Kidney epithelial cell (primary cell): ENCODE results near the gene WAC. TPM values are rescaled to one million over a fixed set of nuclear protein-coding genes. Genes with fewer than 3 reads are reported as not detected.
"Not testable (repeated sequence)": the region's sequence is repeated elsewhere in the genome, so short reads cannot be mapped to it uniquely, and the experiment has no call there.

Source experiments
- DNase-seq: peaks from one replicate; pipeline ENCODE4 v3.0.0-alpha.2; 2010; ENCODE audit warnings: low read depth
- H3K27me3 ChIP-seq: 2 replicates; pipeline ENCODE4 v1.6.0; 2011; ENCODE audit warnings: low read length; ENCODE audit not compliant: control insufficient read depth, insufficient read depth
- H3K36me3 ChIP-seq: 2 replicates; pipeline ENCODE4 v1.5.1; 2011; ENCODE audit warnings: low read length; ENCODE audit not compliant: control insufficient read depth, insufficient read depth
- H3K4me3 ChIP-seq: 2 replicates; pipeline ENCODE4 v1.5.1; 2011; ENCODE audit warnings: low read depth, mild to moderate bottlenecking, control low read depth, low read length
- CTCF ChIP-seq: IDR thresholded peaks from 2 replicates; pipeline ENCODE4 v1.5.1; 2011; ENCODE audit warnings: mild to moderate bottlenecking, moderate library complexity, low read length, control low read depth, inconsistent platforms; ENCODE audit not compliant: insufficient read depth, poor library complexity, severe bottlenecking
- total RNA-seq: library from RNA; depleted of rRNA; stranded (reverse); fragments of >200 nt; gene quantifications from 2 replicates; pipeline ENCODE4 v1.2.3, GENCODE V29; 2015

WAC gene
- total RNA-seq, 1 donor from 2014 or later: 83.3 TPM

- no peak for DNase-seq
- no peak for TF ChIP-seq CTCF
- no peak overlapping the region for H3K4me3 ChIP-seq
- H3K36me3 ChIP-seq: no peaks in the 10 kb centered on the region
- no peaks in the 10 kb centered on the region for H3K27me3 ChIP-seq
Observed at GRCh38 chr10:28595613-28596012, 62.7 kb downstream of the WAC start.

- Histone ChIP-seq H3K36me3 (no peaks in the 10 kb centered on the region), H3K27me3 (no peaks in the 10 kb centered on the region), H3K4me3 (no peak overlapping the region)
- no peak for DNase-seq
- no peak for TF ChIP-seq CTCF
Observed at GRCh38 chr10:28600056-28600455, 67.1 kb downstream of the WAC start.

DNA sequence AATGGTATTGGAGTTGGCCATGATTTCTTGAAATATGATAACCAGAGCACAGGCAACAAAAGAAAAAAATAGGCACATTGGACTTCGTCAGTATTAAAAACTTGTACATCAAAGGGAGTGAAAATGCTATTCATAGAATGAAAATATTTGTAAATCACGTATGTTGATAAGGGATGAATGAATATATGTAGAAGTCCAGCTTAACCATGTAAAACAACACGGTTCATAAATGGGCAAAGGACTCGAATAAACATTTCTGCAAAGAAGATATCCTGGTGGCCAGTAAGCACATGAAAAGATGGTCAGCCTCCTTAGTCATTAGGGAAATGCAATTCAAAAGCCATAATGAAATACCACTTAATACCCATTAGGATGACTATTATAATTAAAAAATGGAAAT lies 68.1 kb downstream of the WAC start:
- TF ChIP-seq CTCF: no peak
- no peak for DNase-seq
- Histone ChIP-seq H3K4me3 (no peak overlapping the region), H3K36me3 (no peaks in the 10 kb centered on the region), H3K27me3 (no peaks in the 10 kb centered on the region)

DNA sequence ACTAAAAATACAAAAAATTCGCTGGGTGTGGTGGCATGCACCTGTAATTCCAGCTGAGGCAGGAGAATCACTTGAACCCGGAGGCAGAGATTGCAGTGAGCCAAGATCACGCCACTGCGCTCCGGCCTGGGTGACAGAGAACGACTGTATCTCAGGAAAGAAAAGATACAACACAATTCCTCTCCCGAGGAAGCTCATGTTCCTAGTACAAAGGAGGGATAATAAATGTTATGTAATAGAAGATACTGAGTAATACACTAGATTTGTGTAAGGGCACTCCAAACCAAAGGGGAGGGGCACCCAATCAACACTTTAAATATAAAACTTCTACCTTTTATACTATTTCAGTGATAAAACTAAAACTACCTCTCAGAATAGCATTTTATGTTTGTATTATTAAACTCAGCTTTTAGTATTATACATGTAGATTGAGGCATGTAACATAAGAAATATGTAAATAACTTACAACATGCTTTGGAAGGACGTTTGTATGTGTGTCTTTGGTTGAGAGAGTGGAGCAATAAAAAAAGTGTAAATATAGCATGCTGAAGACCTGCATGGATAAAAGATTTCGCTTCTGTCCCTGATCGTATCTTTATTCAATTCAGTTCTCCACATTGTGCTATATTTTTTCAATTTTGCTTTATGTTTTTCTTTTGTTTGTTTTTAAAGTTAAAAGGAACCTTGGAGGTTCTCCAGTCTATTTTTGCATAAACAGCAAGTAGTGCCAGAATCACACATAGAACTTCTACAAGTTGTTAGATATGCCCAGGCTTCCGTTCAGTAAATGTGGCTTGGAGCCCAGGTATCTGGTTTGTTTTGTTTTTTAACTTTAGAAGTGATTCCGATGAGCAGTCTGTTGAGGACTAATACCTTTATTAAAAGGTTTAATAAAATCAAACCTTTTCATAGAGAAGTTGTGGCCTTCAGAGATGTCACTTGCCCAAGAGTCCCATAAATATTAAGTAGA lies 71.9 kb downstream of the WAC start:
- Histone ChIP-seq H3K36me3 (no peaks in the 10 kb centered on the region), H3K4me3 (no peak overlapping the region)
- no peak for DNase-seq

DNA sequence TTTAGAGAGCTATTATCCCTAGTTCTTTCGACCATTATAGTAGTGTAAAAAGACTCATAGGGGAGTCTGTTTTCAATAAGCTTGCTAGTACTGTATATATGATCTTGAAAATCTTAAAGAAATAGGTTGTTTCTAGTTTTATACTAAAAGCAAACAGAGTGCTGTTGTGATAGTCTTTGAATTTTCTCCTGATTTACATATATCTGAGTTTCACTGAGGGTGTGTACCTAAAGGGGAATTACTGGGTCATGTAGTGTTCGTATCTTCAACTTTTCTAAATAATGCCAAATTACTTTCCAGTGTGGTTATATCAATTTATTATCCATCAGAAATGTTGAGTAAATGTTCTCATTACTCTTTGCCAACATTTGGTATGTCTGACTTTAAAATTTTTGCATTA lies 73.7 kb downstream of the WAC start:
- no peaks in the 10 kb centered on the region for H3K27me3 ChIP-seq
- TF ChIP-seq CTCF: no peak
- H3K4me3 ChIP-seq: no peak overlapping the region
- no peak for DNase-seq
- no peaks in the 10 kb centered on the region for H3K36me3 ChIP-seq

More for the DNA sequence above, 71.9 kb downstream of the WAC start:
- no peaks in the 10 kb centered on the region for H3K27me3 ChIP-seq
- TF ChIP-seq CTCF: no peak

GRCh38 chr10:28609636-28610035 lies 76.7 kb downstream of the WAC start:
- not testable (repeated sequence) for H3K36me3 ChIP-seq, H3K4me3 ChIP-seq, DNase-seq, H3K27me3 ChIP-seq
